HG02571 (cell line): ENCODE results near the gene ALDOC.

Experiments used
- ATAC-seq: cut with Tn5 transposase; IDR thresholded peaks from one replicate; pipeline ENCODE4 v1.9.1; 2021; ENCODE audit warnings: mild to moderate bottlenecking, moderate library complexity; ENCODE audit not compliant: unreplicated experiment

ALDOC gene

DNA sequence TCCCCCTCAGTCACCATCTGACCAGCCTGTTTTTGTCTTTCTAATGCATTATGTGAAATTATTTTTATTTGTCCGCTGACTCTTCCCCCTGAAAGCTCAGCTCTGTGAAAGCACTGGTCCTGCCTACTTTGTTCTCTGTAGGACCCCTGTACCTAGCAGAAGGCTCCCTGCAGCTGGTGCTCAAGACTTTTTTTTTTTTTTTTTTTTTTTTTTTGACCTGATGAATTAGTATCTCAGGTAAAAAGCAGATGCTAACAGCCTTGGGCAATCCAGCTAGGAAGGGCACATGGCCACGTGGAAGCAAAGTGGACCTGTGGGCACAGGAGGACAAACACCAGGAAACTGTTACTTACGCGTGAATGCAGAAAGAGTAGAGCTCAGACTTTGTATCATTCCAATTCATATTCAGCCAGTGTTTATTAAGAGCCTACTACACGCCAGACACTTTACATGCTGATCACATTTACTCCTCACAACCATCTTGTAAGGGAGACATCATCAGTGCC is 23.6 kb downstream of the ALDOC start:
- no peak for ATAC-seq

DNA sequence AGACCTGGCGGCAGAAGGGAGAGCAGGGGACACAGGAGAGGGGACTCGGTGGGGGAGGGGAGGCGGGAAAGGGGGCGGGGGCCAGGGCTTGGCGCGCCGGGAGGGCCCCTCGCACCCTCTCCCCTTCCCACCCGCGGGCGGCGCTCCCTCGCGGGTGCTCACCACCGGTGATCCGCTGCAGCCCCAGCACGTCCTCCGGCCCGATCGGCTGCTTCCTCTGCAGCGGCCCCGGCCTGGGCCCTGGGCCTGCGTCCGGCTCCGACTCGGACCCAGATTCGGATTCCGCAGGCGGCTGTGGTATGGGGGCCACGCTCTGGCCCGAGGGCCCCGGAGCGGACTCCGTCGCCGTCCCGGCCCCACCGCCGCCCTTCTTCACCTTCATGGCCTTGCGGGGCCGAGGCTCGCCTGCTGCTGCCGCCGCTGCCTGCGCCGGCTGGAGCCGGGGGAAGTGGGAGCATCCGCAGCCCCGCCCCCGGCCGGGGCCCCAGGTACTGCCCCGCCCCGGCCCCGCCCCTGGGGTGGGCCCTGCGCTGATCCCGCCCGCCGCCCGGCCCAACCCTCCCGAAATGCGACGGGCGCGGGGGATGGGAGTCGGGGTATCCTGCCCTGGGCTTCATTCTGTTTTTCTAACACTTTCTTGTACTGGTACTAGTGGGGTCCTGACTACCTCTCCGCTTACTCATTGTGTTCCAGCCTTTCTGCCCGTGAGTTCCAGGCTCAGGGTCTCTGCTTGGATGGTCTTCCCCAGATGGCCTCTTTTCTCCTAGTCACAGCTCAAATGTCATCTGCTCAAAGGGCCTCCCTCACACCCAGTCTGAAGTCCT is 24.3 kb downstream of the ALDOC start, which contains the start of gene UNC119:
UNC119 (minus strand) TSS at position 449 of the 824 bp plus-strand sequence; CDS start at position 382, 67 bp downstream.
- ATAC-seq: peak; percentile 55

DNA sequence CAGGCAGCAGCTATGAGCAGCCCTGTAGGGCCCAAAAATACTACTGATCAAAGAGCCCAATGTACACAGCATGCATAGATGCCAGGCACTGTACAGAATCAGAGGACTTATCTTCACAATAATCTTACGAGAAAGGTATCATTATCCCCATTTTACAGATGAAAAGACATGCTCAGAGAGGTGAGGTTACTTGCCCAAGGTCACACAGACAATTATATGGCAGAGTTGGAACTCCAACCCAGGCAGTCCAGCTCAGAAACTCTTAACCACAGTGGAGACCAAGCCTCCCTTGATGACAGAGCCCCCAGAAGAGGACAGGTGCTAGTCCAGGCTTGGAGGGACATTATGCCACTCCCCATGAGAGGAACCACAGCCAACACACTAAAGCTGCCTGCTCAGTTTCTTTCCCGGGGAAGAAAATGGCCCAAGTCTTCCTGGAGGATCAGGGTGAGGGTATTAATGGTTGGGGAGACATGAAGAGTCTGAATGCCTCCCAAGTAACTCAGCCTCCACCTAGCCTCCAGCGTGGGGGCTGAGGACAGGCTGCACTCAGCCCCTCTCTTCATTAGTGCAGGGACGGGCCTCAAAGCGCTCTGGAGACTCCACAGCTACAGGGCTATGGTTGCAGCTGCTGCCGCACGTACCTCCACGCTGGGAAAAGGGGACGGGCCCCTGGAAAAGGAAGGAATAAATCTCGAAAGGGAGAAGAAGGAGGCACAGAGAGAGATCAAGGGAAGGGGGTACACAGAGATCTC is 25.1 kb downstream of the ALDOC start:
- no peak for ATAC-seq

DNA sequence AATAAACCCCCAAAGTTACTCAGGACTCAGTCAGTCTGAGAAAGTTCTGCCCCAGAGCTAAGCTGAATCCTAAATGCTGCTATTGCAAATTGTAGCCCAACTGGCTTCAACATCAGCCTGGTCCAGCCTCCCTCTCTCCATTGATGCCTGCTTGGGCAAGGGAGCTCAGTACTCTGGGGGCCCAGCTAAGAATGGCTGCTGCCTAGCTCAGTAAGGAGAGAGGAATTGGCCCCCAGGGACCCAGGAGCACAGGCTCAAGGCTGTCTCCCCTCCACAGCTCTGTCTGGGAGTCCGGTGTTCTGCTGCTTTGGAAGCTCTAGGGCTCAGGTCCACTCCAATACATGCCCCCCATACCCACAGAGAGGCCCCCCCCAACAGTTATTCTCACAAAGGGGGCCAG is 25.8 kb downstream of the ALDOC start:
- ATAC-seq: no peak

DNA sequence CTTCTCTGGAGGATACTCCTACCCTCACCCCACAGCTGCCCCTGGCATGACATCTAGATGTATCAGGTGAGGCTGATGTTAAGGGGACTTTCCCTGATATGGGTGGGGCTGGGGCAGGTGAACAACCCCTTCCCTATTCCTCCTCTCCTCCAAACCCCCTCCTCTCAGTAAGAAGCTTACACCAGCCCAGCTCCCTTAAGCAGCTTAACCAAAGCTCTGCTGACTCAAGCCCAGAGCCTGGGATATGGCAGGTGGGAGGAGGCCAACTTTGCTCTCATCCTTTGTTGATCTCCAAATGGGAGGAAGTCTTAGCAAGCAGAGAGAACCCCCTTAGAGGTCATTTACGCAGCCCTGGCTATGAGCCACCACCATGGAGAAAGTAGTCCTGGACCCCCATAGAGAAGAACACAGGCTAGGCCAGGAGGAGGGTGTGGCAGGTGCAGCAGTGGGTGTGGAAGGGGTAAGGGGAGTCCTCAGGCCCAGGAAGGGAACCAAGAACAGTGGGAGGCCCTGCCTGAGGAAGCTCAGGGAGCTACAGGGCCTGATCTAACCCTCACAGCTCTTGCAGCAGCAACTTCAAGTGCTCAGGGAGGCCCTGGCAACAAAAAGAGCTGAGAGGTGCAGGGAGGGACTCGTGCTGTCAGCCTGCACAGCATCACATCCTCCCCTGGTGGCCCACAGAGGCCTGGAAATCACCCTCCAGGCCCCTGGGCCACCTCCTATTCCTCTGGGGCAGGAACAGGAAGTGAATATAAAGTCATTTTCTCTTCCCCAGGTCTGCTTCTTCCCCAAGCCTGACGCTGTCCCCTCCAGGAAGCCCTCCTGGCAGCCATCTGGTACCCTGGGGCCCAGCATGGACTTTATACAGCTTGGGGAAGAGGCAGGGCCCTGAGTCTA is 27.2 kb downstream of the ALDOC start:
- ATAC-seq: no peak

DNA sequence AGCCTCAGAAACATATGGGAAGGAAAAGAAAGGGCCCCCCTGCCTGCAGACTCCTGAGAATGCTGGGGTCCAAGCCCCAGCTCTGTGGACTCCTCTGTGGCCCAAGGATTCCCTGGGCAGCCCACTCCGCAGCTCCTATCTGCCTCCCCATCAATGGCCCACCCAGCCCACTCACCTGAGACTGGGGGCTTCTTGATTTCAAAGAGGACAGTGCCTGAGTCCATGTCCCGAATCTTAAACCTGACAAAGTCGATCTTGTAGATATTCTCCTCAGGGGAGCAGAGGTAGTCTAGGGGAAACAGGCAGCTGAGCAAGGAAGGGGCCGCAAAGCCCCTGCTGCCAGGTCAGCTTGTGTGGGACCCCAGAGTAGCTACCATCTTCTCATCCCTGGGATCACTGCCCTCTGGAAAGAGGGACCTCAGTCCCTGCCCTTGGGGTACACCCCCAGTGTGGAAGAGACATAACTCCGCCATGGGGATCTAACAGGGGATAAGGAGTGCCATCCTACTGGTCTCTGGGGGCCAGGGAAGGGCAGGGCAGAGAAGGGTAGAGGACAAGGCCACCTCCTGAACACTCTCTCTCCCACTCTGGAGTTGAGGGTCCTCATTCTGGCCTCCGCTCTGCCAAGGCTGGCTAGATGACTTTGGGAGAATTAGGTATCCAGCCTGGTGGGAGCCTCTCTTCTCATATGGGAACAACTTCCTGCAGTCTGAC is 28.1 kb downstream of the ALDOC start:
- no peak for ATAC-seq

DNA sequence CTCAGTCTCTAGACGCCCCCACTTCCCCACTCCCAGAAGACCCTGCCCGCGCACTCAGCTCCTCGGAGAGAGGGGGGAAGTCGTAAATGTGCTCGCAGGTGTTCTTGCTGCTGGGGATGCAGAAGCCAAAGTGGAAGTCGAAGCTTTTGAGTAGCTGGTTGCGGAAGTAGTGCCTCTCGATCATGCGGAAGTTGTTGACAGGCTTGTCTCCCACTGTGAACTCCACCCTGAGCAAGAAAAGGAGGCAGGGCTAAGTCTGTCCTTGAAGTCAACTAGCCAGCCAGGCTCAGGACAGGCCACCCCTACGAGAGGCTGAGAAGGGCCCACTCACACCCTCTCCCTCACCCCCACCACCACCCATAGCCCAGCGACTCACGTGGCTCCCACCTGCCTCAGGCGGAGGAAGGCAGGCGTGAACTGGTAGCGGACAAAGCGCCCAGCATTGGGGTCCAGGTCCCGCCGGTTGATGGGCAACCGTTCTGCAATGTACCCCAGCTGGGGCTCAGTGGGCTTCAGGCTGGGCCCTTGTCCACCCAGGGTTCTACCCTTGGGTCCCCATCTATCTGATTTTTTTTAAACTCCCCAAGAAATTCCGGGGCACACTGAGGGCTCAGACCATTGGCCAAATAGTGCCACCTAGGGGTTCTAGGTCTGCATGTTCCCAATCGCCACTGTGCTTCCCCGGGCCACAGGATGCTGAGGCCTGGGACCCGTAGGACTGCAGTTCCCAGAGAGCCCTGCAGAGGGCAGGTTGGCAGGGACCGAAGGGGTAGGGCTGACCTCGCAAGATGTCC is 28.9 kb downstream of the ALDOC start:
- peak; percentile 37 for ATAC-seq

DNA sequence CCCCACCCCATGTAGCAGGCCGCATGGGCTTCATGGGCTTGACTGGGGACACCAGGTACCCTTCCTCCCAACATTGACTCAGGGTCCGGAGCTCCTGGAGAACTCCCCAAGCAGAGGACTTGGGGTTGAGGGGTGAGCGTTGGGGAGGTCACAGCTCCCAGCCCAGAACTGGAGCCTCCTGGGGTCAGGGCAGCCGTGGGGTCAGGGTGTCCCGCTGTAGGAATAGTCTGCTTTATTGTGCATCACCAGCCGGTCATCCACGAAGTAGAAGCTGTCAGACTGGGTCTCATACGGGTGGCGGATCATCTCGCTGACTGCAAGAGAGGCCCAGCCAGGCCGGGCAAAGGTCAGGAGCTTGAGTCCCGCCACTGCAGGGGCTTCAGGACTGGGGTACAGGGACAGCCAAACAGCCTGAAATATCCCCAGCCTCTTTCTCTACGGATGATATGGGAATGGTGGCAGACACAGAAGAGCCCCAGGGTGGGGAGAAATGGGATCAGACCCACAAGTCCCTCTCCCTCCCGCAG is 29.5 kb downstream of the ALDOC start:
- no peak for ATAC-seq

DNA sequence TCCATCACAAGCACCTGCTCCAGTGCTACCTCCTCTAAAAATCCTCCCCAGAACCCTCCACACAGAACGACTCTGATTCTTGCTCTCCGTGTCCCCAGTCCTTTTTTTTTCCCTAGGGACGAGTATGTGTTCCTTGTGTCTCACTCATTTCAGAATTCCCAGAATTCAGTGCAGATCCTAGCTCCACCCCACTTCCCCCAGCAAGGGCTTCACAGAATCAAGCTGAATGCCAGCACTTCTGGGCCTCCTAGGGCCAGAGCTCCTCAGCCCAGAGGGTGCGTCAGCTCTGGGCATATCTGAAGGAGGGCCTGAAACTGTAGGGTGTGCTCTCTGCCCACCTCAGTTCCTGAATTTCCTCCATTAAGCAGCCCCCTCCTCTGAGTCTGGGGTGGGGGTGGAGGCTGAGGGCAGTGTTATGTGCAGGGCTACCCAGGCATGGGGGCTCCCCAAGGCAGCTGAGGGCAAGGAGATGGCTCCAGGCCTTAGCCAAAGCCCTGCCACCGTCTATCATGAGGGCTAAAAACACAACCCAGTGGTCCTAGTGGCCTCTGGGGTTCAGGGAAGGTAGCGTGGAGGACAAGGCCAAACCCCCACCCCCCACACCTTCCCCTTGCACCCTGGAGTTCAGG is 30.8 kb downstream of the ALDOC start:
- no peak for ATAC-seq

DNA sequence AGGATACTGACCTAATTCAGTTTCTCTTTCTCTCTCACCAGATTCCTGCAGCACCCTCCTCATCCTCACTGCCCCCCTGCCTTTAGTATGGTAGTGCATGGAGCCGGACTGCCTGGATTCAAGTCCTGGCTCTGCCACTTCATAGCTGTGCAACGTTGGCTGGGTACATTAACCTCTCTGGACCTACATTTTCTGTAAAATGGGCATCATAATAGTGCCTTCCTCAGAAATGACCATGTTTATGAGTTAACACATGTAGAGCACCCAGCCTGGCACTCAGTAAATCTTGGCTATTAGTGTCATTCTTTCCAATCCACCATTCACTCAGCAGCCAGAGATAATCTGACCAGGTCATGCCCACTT is 31.6 kb downstream of the ALDOC start:
- ATAC-seq: no peak

DNA sequence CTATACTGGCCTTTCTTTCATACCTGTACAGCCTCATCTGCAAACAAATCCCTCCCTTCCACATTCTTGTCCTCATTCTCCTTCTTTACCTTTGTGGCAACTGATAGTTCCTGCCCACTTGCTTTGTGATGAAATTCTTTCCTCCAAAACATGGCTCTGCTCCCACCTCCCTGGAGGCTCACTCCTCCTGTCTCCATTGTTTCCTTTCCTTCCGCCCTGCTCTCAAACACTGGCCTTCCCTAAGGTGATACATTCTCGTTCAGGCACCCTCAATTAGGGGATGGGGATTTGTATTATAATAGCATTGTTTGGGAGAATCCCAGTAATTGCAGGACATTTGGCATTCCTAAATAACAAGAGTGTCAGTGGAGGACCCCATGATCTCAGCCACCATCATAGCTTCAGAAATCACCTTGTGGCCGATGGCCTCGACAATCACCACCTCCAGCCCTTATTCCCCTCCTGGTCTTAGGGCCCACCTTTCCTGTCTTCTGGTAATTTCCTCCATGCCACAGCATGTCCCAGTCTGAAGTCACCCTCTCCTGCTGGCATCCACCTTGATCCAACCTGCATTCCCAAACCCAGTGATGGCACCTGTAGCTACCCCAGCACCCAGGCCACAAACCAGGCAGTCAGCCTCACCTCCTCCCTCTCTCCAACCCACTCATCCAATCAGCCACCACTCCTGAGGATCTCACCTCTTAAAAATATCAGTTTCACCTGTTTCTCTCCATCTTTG is 32.1 kb downstream of the ALDOC start:
- no peak for ATAC-seq

DNA sequence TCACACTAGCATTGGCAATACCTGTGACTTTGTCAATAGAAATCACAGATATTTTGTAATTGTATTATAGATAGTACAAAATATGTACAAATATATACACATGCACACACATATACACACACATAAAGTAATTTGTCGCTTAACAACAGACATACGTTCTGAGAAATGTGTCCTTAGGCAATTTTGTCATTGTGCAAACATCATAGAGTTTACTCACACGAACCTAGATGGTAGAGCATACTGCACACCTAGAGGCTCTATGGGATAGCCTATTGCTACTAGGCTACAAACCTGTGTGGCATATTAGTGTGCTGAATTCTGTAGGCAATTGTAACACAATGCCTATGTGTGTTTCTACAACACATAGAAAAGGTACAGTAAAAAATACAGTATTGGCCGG is 35.3 kb downstream of the ALDOC start:
- ATAC-seq: no peak

DNA sequence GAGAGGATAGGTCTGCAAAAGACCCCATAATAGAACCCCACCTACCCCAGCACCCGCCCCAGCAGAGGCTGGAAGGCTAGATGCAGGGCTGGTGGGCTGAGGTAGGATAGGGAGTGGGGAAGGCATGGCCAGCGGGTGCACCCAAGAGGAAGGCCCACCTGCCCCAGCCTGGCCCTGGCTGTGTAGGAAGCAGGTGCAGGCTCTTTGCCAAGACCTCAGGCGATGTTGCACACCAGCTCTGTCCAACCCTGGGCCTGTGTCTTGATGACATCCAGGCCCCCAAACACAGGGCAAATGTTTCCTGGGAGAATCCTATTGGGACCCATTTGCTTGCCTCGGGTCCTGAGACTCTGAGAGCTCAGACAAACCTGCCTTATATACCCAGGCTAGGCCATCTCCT is 36.5 kb downstream of the ALDOC start:
- ATAC-seq: no peak

DNA sequence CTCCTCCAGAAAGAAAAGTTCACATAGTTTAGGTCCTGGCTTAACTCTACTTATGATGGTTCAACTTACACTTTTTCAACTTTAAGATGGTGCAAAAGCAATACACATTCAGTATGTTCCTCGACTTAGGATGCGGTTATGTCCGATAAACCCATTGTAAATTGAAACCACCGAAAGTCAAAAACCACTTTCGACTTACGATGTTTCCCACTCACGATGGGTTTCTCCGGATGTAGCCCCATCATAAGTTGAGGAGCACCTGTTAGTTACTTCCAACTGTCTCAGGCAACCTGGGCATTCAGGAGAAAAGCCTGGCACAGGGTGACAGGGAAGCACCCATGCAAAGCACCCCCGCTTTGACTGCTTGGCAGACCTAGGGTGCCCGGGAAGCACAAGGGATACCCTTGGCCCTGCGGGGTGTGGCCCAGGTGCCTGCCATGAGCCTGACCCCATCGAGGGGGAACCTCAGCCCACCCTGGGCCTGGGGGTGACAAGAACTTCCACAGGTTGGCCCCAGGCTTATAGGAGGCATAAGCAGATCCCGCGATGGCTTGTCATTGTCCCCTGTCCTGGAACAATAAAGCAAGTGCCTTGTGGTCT is 38.3 kb downstream of the ALDOC start:
- ATAC-seq: no peak

DNA sequence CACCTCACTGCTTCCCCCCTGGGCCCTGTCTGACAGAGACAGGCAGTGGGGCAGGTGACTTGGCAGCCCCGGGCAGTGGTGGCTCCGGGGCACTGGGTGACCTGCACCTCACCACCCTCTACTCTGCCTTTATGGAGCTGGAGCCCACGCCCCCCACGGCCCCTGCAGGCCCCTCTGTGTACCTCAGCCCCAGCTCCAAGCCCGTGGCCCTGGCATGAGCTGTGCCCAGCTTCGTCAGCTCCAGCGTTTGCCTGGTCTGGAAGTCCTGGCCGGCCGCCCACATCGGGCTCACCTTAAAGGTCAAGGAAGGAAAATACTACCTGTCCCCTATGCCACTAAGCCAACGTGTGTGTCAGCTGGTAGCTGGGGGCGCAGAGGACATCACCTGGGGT is 39.5 kb downstream of the ALDOC start:
- ATAC-seq: no peak

DNA sequence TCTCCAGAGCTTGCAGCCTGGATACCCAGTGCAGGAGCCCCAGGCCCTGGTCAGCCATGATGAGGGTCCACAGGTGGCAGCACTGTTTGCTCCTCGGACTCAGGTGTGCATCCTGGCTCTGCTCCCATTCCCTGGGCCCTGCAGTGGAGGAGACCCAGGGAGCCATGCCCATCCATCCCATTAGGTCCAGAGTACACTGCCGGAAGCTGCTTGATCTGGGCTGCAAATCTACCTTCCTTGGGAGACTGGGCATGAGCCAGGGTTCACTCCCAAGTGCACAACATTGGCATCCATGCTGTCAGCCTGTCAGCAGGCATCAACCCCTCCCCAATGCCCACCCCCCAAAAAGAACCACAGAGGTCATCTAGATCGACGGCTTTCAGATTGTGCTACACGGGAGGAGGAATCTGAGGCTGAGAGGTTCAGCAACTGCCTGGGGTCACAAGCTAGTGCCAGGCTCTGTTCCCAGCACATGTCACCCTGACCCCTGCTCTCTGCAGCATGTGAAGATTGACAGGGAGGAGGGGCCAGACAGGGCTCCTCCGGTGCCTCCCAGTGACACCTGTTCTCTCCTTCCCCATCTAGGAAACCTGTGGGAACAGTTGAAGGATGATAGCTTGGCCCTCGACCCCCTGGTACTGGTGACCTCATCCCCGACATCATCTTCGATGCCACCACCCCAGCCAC is 40.0 kb downstream of the ALDOC start:
- ATAC-seq: no peak

DNA sequence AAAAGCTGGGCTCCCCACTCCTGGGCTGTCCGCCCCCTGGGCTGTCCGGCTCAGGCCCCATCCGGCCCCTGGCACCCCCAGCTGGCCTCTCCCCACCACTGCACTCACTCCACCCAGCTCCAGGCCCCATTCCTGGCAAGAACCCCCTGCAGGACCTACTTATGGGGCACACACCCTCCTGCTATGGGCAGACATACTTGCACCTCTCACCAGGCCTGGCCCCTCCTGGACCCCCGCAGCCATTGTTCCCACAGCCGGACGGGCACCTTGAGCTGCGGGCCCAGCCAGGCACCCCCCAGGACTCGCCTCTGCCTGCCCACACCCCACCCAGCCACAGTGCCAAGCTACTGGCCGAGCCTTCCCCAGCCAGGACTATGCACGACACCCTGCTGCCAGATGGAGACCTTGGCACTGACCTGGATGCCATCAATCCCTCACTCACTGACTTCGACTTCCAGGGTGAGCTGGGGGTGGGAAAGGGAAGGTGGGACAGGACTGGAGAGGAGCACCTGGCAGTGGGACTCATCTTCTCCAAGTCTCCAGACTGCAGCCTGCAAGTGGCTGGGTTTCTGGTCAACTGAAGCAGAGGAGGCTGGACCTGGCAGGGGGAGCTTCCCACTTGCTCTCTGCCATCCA is 41.8 kb downstream of the ALDOC start:
- ATAC-seq: no peak
